SK-N-SH treated with all-trans-retinoic acid at 6 μM for 48 hours (cell line): Measurements from ENCODE around the gene FAAP100.

ENCODE experiments used
- ATAC-seq: fragments of 200-7000 bp; cut with Tn5 transposase; 3 replicates; pipeline ENCODE4 v1.9.1; 2020; ENCODE audit warnings: mild to moderate bottlenecking, moderate library complexity
- ARNTL ChIP-seq: fragments of 450-650 bp; formaldehyde crosslinking; IDR thresholded peaks from 2 replicates; pipeline ENCODE4 v1.5.0; 2020; ENCODE audit warnings: low read depth, mild to moderate bottlenecking, moderate library complexity, borderline replicate concordance
- BACH2 ChIP-seq: fragments of 250-450 bp; sonication (Bioruptor Pico); IDR thresholded peaks from 2 replicates; pipeline ENCODE4 v1.9.0; 2021; ENCODE audit warnings: mild to moderate bottlenecking, borderline replicate concordance
- CSDC2 ChIP-seq: fragments of 250-450 bp; sonication (Bioruptor Pico); IDR thresholded peaks from 2 replicates; pipeline ENCODE4 v1.5.0; 2020; ENCODE audit warnings: mild to moderate bottlenecking, moderate library complexity
- GLIS3 ChIP-seq: fragments of 250-450 bp; sonication (Bioruptor Pico); IDR thresholded peaks from 2 replicates; pipeline ENCODE4 v1.5.0; 2020; ENCODE audit warnings: mild to moderate bottlenecking, moderate library complexity
- ISL1 ChIP-seq: fragments of 250-450 bp; sonication (Bioruptor Pico); IDR thresholded peaks from 2 replicates; pipeline ENCODE4 v2.1.2; 2022; ENCODE audit warnings: mild to moderate bottlenecking, moderate library complexity
- OSR1 ChIP-seq: fragments of 250-450 bp; sonication (Bioruptor Pico); IDR thresholded peaks from 2 replicates; pipeline ENCODE4 v1.8.0; 2022; ENCODE audit warnings: moderate library complexity, mild to moderate bottlenecking, inconsistent platforms
- PPARA ChIP-seq: fragments of 250-450 bp; sonication (Bioruptor Pico); IDR thresholded peaks from 2 replicates; pipeline ENCODE4 v1.5.0; 2020; ENCODE audit warnings: mild to moderate bottlenecking, borderline replicate concordance
- RARB ChIP-seq: fragments of 250-450 bp; sonication (Bioruptor Pico); IDR thresholded peaks from 2 replicates; pipeline ENCODE4 v1.8.0; 2021; ENCODE audit warnings: mild to moderate bottlenecking, moderate library complexity
- SNAI2 ChIP-seq: fragments of 250-450 bp; sonication (Bioruptor Pico); IDR thresholded peaks from 2 replicates; pipeline ENCODE4 v1.5.0; 2020; ENCODE audit warnings: mild to moderate bottlenecking, moderate library complexity
- TCF4 ChIP-seq: fragments of 250-450 bp; sonication (Bioruptor Pico); IDR thresholded peaks from 2 replicates; pipeline ENCODE4 v1.8.0; 2021; ENCODE audit warnings: mild to moderate bottlenecking, moderate library complexity, borderline replicate concordance
- TOX ChIP-seq: fragments of 250-450 bp; sonication (Bioruptor Pico); IDR thresholded peaks from 2 replicates; pipeline ENCODE4 v1.8.0; 2021; ENCODE audit warnings: mild to moderate bottlenecking, moderate library complexity, borderline replicate concordance
- ZC3H10 ChIP-seq: fragments of 250-450 bp; sonication (Bioruptor Pico); IDR thresholded peaks from 2 replicates; pipeline ENCODE4 v1.5.1; 2021; ENCODE audit warnings: mild to moderate bottlenecking, moderate library complexity
- ZFP3 ChIP-seq: fragments of 250-450 bp; sonication (Bioruptor Pico); IDR thresholded peaks from 2 replicates; pipeline ENCODE4 v1.5.0; 2020; ENCODE audit warnings: mild to moderate bottlenecking, moderate library complexity
- ZFP30 ChIP-seq: fragments of 450-650 bp; formaldehyde crosslinking; IDR thresholded peaks from 2 replicates; pipeline ENCODE4 v1.5.0; 2022; ENCODE audit warnings: mild to moderate bottlenecking, moderate library complexity
- ZNF565 ChIP-seq: fragments of 450-650 bp; formaldehyde crosslinking; conservative IDR thresholded peaks from 2 replicates; pipeline ENCODE4 v1.5.0; 2020; ENCODE audit warnings: low read depth, mild to moderate bottlenecking, moderate library complexity
- ZNF8 ChIP-seq: fragments of 450-650 bp; formaldehyde crosslinking; IDR thresholded peaks from 2 replicates; pipeline ENCODE4 v1.5.0; 2020; ENCODE audit warnings: mild to moderate bottlenecking, moderate library complexity
- TF ChIP-seq, protein P1 (sequence below): fragments of 250-450 bp; sonication (Bioruptor Pico); IDR thresholded peaks from 2 replicates; pipeline ENCODE4 v1.8.0; 2020; ENCODE audit warnings: mild to moderate bottlenecking, moderate library complexity, borderline replicate concordance
- TF ChIP-seq, protein P2 (sequence below): fragments of 250-450 bp; sonication (Bioruptor Pico); IDR thresholded peaks from 2 replicates; pipeline ENCODE4 v1.5.1; 2021; ENCODE audit warnings: mild to moderate bottlenecking, moderate library complexity
- TF ChIP-seq, protein P3 (sequence below): fragments of 250-450 bp; sonication (Bioruptor Pico); IDR thresholded peaks from 2 replicates; pipeline ENCODE4 v1.5.0; 2020; ENCODE audit warnings: mild to moderate bottlenecking, moderate library complexity
- TF ChIP-seq, protein P4 (sequence below): fragments of 250-450 bp; sonication (Bioruptor Pico); IDR thresholded peaks from 2 replicates; pipeline ENCODE4 v1.8.0; 2021; ENCODE audit warnings: low read depth, mild to moderate bottlenecking, moderate library complexity, borderline replicate concordance

Gene FAAP100

GRCh38 chr17:81535480-81536298 lies 16.5 kb downstream of the FAAP100 start:
- TF ChIP-seq, protein P1, sequence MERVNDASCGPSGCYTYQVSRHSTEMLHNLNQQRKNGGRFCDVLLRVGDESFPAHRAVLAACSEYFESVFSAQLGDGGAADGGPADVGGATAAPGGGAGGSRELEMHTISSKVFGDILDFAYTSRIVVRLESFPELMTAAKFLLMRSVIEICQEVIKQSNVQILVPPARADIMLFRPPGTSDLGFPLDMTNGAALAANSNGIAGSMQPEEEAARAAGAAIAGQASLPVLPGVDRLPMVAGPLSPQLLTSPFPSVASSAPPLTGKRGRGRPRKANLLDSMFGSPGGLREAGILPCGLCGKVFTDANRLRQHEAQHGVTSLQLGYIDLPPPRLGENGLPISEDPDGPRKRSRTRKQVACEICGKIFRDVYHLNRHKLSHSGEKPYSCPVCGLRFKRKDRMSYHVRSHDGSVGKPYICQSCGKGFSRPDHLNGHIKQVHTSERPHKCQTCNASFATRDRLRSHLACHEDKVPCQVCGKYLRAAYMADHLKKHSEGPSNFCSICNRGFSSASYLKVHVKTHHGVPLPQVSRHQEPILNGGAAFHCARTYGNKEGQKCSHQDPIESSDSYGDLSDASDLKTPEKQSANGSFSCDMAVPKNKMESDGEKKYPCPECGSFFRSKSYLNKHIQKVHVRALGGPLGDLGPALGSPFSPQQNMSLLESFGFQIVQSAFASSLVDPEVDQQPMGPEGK (CRISPR knock-in tag): no peak
- no peak for TF ChIP-seq GLIS3 (CRISPR knock-in tag)
- TF ChIP-seq, protein P2, sequence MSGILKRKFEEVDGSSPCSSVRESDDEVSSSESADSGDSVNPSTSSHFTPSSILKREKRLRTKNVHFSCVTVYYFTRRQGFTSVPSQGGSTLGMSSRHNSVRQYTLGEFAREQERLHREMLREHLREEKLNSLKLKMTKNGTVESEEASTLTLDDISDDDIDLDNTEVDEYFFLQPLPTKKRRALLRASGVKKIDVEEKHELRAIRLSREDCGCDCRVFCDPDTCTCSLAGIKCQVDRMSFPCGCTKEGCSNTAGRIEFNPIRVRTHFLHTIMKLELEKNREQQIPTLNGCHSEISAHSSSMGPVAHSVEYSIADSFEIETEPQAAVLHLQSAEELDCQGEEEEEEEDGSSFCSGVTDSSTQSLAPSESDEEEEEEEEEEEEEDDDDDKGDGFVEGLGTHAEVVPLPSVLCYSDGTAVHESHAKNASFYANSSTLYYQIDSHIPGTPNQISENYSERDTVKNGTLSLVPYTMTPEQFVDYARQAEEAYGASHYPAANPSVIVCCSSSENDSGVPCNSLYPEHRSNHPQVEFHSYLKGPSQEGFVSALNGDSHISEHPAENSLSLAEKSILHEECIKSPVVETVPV: no peak
- TF ChIP-seq CSDC2: no peak
- no peak for TF ChIP-seq ZNF8 (CRISPR knock-in tag)
- TF ChIP-seq, all 23 proteins: peak for 0
- ATAC-seq: no peak

- TF ChIP-seq BACH2 (CRISPR knock-in tag): no peak
- TF ChIP-seq TCF4 (CRISPR knock-in tag): no peak
- no peak for TF ChIP-seq OSR1 (CRISPR knock-in tag)
- TF ChIP-seq TOX (CRISPR knock-in tag): no peak
- TF ChIP-seq RARB (CRISPR knock-in tag): no peak
- TF ChIP-seq, protein P3, sequence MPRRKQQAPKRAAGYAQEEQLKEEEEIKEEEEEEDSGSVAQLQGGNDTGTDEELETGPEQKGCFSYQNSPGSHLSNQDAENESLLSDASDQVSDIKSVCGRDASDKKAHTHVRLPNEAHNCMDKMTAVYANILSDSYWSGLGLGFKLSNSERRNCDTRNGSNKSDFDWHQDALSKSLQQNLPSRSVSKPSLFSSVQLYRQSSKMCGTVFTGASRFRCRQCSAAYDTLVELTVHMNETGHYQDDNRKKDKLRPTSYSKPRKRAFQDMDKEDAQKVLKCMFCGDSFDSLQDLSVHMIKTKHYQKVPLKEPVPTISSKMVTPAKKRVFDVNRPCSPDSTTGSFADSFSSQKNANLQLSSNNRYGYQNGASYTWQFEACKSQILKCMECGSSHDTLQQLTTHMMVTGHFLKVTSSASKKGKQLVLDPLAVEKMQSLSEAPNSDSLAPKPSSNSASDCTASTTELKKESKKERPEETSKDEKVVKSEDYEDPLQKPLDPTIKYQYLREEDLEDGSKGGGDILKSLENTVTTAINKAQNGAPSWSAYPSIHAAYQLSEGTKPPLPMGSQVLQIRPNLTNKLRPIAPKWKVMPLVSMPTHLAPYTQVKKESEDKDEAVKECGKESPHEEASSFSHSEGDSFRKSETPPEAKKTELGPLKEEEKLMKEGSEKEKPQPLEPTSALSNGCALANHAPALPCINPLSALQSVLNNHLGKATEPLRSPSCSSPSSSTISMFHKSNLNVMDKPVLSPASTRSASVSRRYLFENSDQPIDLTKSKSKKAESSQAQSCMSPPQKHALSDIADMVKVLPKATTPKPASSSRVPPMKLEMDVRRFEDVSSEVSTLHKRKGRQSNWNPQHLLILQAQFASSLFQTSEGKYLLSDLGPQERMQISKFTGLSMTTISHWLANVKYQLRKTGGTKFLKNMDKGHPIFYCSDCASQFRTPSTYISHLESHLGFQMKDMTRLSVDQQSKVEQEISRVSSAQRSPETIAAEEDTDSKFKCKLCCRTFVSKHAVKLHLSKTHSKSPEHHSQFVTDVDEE (CRISPR knock-in tag): no peak
- no peak for TF ChIP-seq CSDC2
- no peak for TF ChIP-seq ARNTL (CRISPR knock-in tag)
- TF ChIP-seq ZNF8 (CRISPR knock-in tag): no peak
- no peak for TF ChIP-seq ZC3H10 (CRISPR knock-in tag)
- TF ChIP-seq ZNF565 (CRISPR knock-in tag): no peak
- TF ChIP-seq, protein P4, sequence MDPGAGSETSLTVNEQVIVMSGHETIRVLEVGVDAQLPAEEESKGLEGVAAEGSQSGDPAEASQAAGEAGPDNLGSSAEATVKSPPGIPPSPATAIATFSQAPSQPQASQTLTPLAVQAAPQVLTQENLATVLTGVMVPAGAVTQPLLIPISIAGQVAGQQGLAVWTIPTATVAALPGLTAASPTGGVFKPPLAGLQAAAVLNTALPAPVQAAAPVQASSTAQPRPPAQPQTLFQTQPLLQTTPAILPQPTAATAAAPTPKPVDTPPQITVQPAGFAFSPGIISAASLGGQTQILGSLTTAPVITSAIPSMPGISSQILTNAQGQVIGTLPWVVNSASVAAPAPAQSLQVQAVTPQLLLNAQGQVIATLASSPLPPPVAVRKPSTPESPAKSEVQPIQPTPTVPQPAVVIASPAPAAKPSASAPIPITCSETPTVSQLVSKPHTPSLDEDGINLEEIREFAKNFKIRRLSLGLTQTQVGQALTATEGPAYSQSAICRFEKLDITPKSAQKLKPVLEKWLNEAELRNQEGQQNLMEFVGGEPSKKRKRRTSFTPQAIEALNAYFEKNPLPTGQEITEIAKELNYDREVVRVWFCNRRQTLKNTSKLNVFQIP (CRISPR knock-in tag): no peak
- TF ChIP-seq, all 23 proteins: peak for 0
- ATAC-seq: no peak
Measured at GRCh38 chr17:81535007-81535328, 17.2 kb downstream of the FAAP100 start.

DNA sequence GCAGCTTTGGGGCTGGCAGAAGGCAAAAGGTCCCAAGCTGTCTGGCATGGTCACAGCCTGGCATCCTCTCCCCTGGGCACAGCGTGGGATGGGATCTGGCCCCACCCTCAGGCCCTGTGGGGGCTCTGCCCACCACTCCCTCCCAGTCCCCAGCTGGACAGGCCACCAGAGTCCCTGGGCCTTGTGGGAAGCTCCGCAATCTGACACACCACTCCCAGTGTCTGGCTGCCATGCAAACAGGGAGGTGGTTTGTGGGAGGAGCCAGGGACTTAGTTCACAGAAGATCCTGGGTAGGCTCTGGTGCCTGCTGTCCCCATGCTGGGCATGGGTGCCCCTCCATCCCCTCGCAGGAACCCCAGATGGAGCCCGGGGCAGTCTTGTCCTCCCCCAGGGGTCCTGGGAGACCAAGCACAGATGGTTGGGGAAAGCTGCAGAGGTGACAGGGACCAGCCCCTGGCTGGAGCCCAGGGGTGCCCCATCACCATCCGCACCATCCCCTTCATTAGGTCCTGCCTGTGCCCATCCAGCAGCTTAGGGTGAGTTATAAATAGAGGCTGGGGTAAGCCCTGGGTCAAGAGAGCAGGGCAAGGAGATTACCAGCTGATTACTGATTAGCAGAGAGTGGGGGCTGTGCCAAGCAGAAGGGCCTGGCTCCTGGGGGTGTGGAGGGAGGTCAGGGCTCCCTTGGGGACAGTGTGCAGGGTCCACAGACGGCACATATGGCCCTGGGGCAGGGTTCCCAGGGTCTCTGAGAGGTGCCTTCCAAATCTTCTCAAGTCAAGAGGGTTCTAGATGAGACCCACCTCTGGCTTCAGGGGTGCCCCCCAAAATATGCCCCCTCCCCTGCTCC lies 17.8 kb downstream of the FAAP100 start:
- peak; percentile 46 for ATAC-seq
- no peak for TF ChIP-seq ARNTL (CRISPR knock-in tag)
- TF ChIP-seq RARB (CRISPR knock-in tag): no peak
- TF ChIP-seq PPARA (CRISPR knock-in tag): no peak
- TF ChIP-seq SNAI2 (CRISPR knock-in tag): no peak
- no peak for TF ChIP-seq CSDC2
- no peak for TF ChIP-seq ZFP30 (CRISPR knock-in tag)
- TF ChIP-seq ZFP3: no peak
- TF ChIP-seq ZNF565 (CRISPR knock-in tag): no peak
- no peak for TF ChIP-seq GLIS3 (CRISPR knock-in tag)
- TF ChIP-seq BACH2 (CRISPR knock-in tag): no peak
- TF ChIP-seq ZNF8 (CRISPR knock-in tag): no peak
- no peak for TF ChIP-seq ISL1 (CRISPR knock-in tag)
- TF ChIP-seq ZC3H10 (CRISPR knock-in tag): no peak
- TF ChIP-seq TOX (CRISPR knock-in tag): no peak
- TF ChIP-seq, protein P4 (CRISPR knock-in tag): no peak
